ENCODE results near the gene DIDO1. TPM values are rescaled to one million over a fixed set of nuclear protein-coding genes. Genes with fewer than 3 reads are reported as not detected.

DIDO1 gene
- total RNA-seq, 1 donor from 2014 or later, result 41.6 TPM

DNA sequence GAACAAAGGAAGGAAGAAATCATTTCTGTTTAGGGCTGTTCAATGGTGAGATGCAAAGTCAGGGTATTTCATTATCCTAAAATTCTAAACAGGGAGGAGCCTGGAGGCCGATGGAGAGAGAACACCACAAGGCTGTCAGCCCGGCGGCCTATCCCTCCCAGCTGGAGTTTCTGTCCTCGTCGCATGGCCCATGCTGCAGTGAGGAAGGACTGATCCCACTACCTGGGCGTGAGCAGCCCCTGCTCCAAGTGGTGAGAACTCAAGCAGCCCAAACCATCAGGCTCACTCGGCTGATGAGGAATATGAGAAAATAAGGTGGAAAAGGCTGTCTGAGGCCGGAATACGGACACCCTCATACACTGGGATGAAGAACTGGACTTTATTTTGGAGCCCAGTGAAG is 30.8 kb downstream of the DIDO1 start:
- Mint-ChIP-seq H3K27ac (ENCODE audit: unreplicated experiment) (no peak overlapping the region), H3K4me1 (ENCODE audit: low read depth) (peaks cover 4% of the 10 kb centered on the region), H3K9me3 (ENCODE audit: low read depth) (no peaks in the 10 kb centered on the region), H3K27me3 (ENCODE audit: low read depth) (no peaks in the 10 kb centered on the region), H3K4me3 (ENCODE audit: unreplicated experiment) (no peak overlapping the region), H3K36me3 (ENCODE audit: low read depth) (peaks cover 38% of the 10 kb centered on the region)
- no peak for DNase-seq (ENCODE audit: low spot score)
- TF ChIP-seq CTCF (IDR thresholded peaks at IDR 0.05), result no peak

DNA sequence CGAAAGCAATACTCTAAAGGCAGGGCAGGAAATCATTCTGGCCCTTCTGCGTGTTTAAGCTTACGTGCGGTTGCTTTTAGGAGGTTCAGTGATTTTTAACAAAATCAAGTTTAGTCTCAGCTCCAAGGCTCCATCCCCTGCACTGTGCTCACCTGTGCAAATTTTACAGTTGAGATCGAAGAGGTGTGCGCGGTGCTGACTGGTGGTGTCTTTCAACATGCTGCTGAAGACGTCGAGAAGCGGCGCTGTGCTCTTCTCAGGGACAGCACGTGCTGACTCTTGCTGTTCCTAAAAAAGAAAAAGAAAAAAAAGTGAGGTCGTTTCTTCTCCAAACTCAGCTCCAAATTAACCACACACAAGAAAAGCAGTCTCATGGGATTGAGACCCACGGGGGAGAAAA is 32.0 kb downstream of the DIDO1 start:
- Mint-ChIP-seq H3K27ac (ENCODE audit: unreplicated experiment) (no peak overlapping the region), H3K9me3 (ENCODE audit: low read depth) (no peaks in the 10 kb centered on the region), H3K27me3 (ENCODE audit: low read depth) (no peaks in the 10 kb centered on the region), H3K4me3 (ENCODE audit: unreplicated experiment) (no peak overlapping the region), H3K36me3 (ENCODE audit: low read depth) (peaks cover 43% of the 10 kb centered on the region), H3K4me1 (ENCODE audit: low read depth) (no peaks in the 10 kb centered on the region)
- DNase-seq (ENCODE audit: low spot score), result no peak
- TF ChIP-seq CTCF (IDR thresholded peaks at IDR 0.05), result no peak

GRCh38 chr20:62893700-62894099 is 32.6 kb downstream of the DIDO1 start:
- no peaks in the 10 kb centered on the region for H3K4me1 Mint-ChIP-seq (ENCODE audit: low read depth)
- no peak overlapping the region for H3K4me3 Mint-ChIP-seq (ENCODE audit: unreplicated experiment)
- H3K9me3 Mint-ChIP-seq (ENCODE audit: low read depth), result no peaks in the 10 kb centered on the region
- no peak for DNase-seq (ENCODE audit: low spot score)
- TF ChIP-seq CTCF (IDR thresholded peaks at IDR 0.05), result peak; percentile 55
- peaks cover 43% of the 10 kb centered on the region for H3K36me3 Mint-ChIP-seq (ENCODE audit: low read depth)
- no peaks in the 10 kb centered on the region for H3K27me3 Mint-ChIP-seq (ENCODE audit: low read depth)
- no peak overlapping the region for H3K27ac Mint-ChIP-seq (ENCODE audit: unreplicated experiment)

DNA sequence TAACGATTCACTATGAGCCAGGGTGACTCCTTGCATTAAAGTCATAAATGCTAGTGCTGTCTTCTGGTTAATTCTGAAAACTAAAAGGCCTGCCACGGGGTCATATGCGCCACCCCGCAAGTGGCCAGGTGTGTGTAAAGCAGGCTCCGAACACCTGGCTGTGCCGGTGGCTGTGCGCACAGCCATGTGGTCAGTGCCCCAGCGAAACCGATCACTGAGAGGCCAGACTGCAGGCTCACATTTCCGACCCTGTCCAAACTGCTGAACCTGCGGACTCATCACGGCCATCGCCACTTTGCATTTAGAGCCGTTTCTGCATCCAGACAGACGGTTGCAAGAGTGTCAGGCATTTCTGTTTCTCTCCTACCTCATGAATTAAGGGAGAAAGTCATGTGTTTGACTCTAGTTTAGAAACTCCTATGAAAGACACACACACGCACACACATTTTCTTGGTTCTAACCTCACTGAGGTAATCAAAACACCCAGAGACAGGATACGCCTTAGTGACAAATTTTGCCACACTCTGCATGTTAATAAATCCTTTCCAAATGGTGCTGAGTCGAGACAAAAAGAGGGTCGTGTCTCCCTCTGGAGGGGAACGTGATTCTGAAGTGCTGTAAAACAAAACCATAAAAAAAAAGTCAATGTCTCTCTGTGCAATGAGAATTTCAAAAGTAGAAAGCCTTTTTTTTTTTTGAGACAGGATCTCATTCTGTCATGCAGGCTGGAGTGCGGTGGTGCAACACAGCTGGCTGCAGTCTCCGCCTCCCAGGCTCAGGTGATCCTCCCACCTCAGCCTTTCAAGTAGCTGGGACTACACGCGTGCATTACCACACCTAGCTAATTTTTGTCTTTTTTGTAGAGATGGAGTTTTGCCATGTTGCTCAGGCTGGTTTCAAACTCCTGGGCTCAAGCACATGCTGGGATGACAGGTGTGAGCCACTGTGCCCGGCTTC is 33.7 kb downstream of the DIDO1 start:
- Mint-ChIP-seq H3K36me3 (ENCODE audit: low read depth) (peaks cover 46% of the 10 kb centered on the region), H3K27ac (ENCODE audit: unreplicated experiment) (no peak overlapping the region), H3K4me1 (ENCODE audit: low read depth) (peaks cover 9% of the 10 kb centered on the region), H3K27me3 (ENCODE audit: low read depth) (no peaks in the 10 kb centered on the region), H3K4me3 (ENCODE audit: unreplicated experiment) (no peak overlapping the region), H3K9me3 (ENCODE audit: low read depth) (no peaks in the 10 kb centered on the region)
- DNase-seq (ENCODE audit: low spot score), result no peak
- TF ChIP-seq CTCF (IDR thresholded peaks at IDR 0.05), result no peak

DNA sequence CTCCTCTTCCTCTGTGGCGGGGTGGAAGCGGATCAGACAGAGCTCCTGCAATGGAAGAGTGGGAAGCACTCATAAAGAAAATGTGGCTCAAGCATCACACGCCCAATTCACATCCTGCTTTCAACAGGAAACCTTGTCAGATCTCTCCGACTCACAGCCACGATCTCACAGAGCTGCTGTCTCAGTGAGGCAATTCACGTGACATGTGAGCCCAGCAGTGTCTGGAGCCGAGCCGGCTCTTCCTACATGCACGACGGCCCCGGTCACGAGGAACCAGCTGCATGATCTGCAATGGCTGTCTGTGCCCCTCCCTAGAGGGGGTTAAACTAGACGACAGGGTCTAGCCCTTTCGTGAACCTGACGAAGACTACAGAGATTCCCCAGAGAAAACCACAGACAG is 35.2 kb downstream of the DIDO1 start:
- Mint-ChIP-seq H3K4me3 (ENCODE audit: unreplicated experiment) (no peak overlapping the region), H3K27ac (ENCODE audit: unreplicated experiment) (peak overlapping the region; percentile 2), H3K4me1 (ENCODE audit: low read depth) (peaks cover 20% of the 10 kb centered on the region), H3K36me3 (ENCODE audit: low read depth) (peaks cover 53% of the 10 kb centered on the region), H3K9me3 (ENCODE audit: low read depth) (no peaks in the 10 kb centered on the region), H3K27me3 (ENCODE audit: low read depth) (no peaks in the 10 kb centered on the region)
- TF ChIP-seq CTCF (IDR thresholded peaks at IDR 0.05), result no peak
- DNase-seq (ENCODE audit: low spot score), result no peak

Measured in chondrocyte (in vitro differentiated cells).